Esophagus squamous epithelium (tissue), 5 donors: ENCODE results near the gene C1QTNF2. TPM values are rescaled to one million over a fixed set of nuclear protein-coding genes. Genes with fewer than 3 reads are reported as not detected.
A peak's percentile ranks its signal among the peaks of the same experiment; 100 is the strongest.

Experiments
- DNase-seq: peaks from one replicate; lab custom pipeline; 2025; lab: John Stamatoyannopoulos, UW
- H3K27ac ChIP-seq, 4 donors: fragments of 200-600 bp; sonication (generic); one replicate each; pipeline ENCODE4 v1.5.1; 2016 to 2019; ENCODE audit warnings: mild to moderate bottlenecking in 1 of 4
- H3K27me3 ChIP-seq, 4 donors: fragments of 200-600 bp; sonication (generic); 1 replicate in 3 of 4; 2 replicates in 1 of 4; pipeline versions ENCODE4 v1.5.1 to v1.6.0; 2017 to 2021; ENCODE audit warnings: antibody characterized with exemption in 1 of 4
- H3K36me3 ChIP-seq, 3 donors: fragments of 200-600 bp; sonication (generic); one replicate each; pipeline ENCODE4 v1.5.1; 2016 to 2019
- H3K4me1 ChIP-seq, 3 donors: fragments of 200-600 bp; sonication (generic); one replicate each; pipeline ENCODE4 v1.5.1; 2017 to 2019
- H3K4me3 ChIP-seq, 4 donors: fragments of 200-600 bp; sonication (generic); 1 replicate in 3 of 4; 2 replicates in 1 of 4; pipeline ENCODE4 v1.5.1; 2016 to 2019; ENCODE audit warnings: mild to moderate bottlenecking in 2 of 4, moderate library complexity in 1 of 4
- H3K9me3 ChIP-seq, 3 donors: fragments of 200-600 bp; sonication (generic); one replicate each; pipeline ENCODE4 v1.5.1; 2016 to 2019
- POLR2A ChIP-seq, 4 donors: fragments of 450-650 bp; IDR thresholded peaks; one replicate each; pipeline ENCODE4 v1.6.1; 2017; ENCODE audit warnings: antibody characterized with exemption in 4 of 4, mild to moderate bottlenecking in 4 of 4, moderate library complexity in 3 of 4
- WGBS, 2 donors: methylation state at CpG; one replicate each; pipeline ENCODE4 v1.1.5; 2018; 5-methylcytosine and 5-hydroxymethylcytosine counted together
- intact Hi-C: fragments of 100-400 bp; cut with DNase I; formaldehyde crosslinking; loops from one replicate; pipeline ENCODE4 v1.15.0; 2022
- total RNA-seq, 4 donors: library from RNA; depleted of rRNA; stranded (reverse); fragments of >200 nt; gene quantifications; one replicate each; pipeline ENCODE4 v1.1.0, GENCODE V29; 2016
- TF ChIP-seq, protein P1 (sequence below), 6 experiments: fragments of 450-650 bp in 4 of 6; fragments of 200-600 bp in 2 of 6; sonication (generic) in 2 of 6; IDR thresholded peaks; one replicate each; pipeline ENCODE4 v1.5.1; 2016 to 2019; ENCODE audit warnings: antibody characterized with exemption in 6 of 6, mild to moderate bottlenecking in 4 of 6, moderate library complexity in 4 of 6
- donor health status: DM: yes; HTN: yes; CAD: no.

Gene C1QTNF2
- total RNA-seq, 4 donors from 2014 or later = 0.23 to 0.95 (median 0.62) TPM

DNA sequence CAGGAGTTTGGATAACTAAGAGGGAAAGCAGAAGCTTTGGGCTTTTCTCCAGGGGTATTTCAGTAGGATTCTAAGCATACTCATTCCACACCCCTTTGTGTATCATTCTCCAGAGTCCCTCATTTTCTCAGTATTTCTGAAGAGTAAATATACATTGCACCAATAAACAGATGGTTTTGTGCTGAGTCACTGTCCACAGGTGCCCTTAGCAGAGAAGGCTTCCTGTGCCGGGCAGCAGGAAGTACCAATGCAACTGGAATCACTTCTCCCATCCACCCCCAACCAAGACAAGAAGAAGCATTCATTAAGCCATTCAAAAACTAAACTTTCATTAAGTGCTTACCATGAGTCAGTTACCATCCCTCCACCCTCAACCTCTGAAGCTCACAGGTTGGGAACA is 54.5 kb downstream of the C1QTNF2 start:
- WGBS, 2 donors = 20 to 33% methylated on average over 1 of the region's 1 CpG
- H3K27ac ChIP-seq = no peak overlapping the region

DNA sequence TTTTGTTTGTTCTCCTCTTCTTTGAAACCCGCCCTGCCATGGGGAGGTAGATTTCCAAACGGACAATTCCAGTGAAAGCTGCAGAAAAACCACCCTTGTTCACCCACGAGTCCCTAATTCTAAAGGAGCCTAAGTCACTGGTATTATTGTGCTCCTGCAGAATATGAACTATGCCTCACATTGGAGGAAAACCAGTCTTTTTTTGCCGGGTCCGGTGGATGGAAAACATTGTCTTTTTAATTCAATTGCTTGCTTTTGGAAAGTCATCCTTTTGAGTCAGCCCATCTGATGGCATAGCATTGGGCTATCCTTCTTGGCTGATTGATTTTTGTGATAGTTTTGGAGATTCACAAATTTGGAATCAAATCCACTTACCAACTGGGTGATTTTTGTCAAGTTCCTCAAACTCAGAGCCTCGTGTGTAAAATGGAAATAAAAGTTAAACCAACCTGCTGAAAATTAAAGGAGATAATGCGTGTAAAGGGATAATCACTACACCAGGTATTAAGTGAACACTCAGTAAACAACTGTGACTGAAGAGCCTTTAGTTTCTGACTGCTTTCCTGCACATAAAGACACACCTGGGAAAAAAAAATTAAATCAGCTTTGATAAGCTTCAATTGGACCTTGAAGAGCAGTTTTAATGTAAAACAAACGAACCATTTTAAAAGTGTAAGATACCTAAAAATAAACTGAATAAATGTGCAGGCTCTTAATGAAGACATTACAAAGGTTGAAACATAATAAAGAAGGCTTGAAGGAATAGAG is 57.3 kb downstream of the C1QTNF2 start:
- DNase-seq = no peak
- 16% methylated on average over 8 of the region's 8 CpGs for WGBS, 2 donors
- Histone ChIP-seq H3K4me1 (peaks cover 4 to 29% (median 14%) of the 10 kb centered on the region in 3 donors), H3K27me3 (peaks cover 0 to 46% (median 0%) of the 10 kb centered on the region in 4 donors), H3K9me3 (no peaks in the 10 kb centered on the region), H3K4me3 (peak overlapping the region; percentile 48 to 71 (median 60)), H3K36me3 (no peaks in the 10 kb centered on the region), H3K27ac (no peak overlapping the region)
- no peak for TF ChIP-seq POLR2A (IDR thresholded peaks at IDR 0.05)
- TF ChIP-seq, protein P1, sequence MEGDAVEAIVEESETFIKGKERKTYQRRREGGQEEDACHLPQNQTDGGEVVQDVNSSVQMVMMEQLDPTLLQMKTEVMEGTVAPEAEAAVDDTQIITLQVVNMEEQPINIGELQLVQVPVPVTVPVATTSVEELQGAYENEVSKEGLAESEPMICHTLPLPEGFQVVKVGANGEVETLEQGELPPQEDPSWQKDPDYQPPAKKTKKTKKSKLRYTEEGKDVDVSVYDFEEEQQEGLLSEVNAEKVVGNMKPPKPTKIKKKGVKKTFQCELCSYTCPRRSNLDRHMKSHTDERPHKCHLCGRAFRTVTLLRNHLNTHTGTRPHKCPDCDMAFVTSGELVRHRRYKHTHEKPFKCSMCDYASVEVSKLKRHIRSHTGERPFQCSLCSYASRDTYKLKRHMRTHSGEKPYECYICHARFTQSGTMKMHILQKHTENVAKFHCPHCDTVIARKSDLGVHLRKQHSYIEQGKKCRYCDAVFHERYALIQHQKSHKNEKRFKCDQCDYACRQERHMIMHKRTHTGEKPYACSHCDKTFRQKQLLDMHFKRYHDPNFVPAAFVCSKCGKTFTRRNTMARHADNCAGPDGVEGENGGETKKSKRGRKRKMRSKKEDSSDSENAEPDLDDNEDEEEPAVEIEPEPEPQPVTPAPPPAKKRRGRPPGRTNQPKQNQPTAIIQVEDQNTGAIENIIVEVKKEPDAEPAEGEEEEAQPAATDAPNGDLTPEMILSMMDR (IDR thresholded peaks at IDR 0.05) = no peak
- intact Hi-C loops = no loop called here

More for the DNA sequence above, 54.5 kb downstream of the C1QTNF2 start:
- Histone ChIP-seq H3K9me3 (no peaks in the 10 kb centered on the region), H3K27me3 (peaks cover 0 to 32% (median 0%) of the 10 kb centered on the region in 4 donors), H3K4me1 (peaks cover 4 to 28% (median 14%) of the 10 kb centered on the region in 3 donors), H3K4me3 (no peak overlapping the region), H3K36me3 (no peaks in the 10 kb centered on the region)
- no peak for TF ChIP-seq POLR2A (IDR thresholded peaks at IDR 0.05)
- TF ChIP-seq, protein P1 (IDR thresholded peaks at IDR 0.05) = no peak
- intact Hi-C loops = no loop called here
- DNase-seq = no peak

DNA sequence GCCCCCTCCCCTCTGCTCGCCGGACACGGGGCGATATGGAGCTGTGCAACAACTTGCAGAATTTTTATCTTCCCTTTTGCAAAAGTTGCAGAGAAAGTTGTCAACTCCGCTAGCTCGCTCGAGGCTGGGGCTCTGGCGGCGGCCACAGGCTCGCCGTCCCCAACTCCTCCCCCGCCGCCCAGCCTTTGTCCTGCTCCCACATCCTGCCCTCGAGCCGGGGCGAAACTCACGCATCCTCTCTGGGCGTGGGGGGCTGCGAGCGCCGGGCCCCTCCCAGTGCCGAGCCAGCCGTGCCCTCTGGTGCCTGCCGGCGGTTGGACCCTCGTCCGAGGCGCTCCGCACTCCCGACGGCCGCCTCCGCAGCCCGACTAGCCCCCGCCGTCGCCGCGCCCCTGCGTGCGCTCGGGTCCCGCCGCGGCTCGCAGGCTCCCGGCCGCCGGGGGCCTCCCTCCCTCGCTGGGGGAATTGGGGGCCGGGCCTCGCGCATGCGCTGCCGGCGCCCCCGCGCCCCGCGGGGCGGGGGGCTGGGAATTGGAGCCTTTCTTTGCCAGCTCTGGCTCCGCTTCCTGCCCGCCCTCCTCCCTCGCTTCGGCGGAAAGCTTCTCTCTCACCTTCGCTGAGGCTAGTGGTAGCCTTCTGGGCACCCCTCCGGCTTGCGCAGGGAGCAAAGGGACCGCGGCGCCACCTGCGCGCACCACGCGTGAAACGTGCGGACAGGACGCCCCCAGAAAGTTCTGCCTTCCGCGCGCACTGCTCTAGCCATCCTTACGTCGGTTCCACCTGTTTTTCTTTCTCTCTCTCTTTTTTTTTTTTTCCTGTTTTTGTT is 58.1 kb downstream of the C1QTNF2 start, which contains the start of gene CCNJL:
Gene CCNJL (minus strand): TSS at position 431 of the 826 bp plus-strand sequence. CDS start 641 bp downstream, outside the sequence.
- Histone ChIP-seq H3K36me3 (no peaks in the 10 kb centered on the region), H3K4me3 (peak within 1 kb of the TSS; percentile 48 to 71 (median 60)), H3K4me1 (peaks cover 4 to 29% (median 14%) of the 10 kb centered on the region in 3 donors), H3K27me3 (peaks cover 0 to 50% (median 0%) of the 10 kb centered on the region in 4 donors), H3K27ac (peak within 1 kb of the TSS in 2 of 4 donors; percentile 23 to 61), H3K9me3 (no peaks in the 10 kb centered on the region)
- WGBS, 2 donors = 0 to 1% methylated on average over 21 to 36 of the region's 84 CpGs
- TF ChIP-seq POLR2A (IDR thresholded peaks at IDR 0.05) = no peak
- TF ChIP-seq, protein P1 (IDR thresholded peaks at IDR 0.05) = peak in 1 of 6 experiments; percentile 10
- intact Hi-C loops = no loop called here
- no peak for DNase-seq

DNA sequence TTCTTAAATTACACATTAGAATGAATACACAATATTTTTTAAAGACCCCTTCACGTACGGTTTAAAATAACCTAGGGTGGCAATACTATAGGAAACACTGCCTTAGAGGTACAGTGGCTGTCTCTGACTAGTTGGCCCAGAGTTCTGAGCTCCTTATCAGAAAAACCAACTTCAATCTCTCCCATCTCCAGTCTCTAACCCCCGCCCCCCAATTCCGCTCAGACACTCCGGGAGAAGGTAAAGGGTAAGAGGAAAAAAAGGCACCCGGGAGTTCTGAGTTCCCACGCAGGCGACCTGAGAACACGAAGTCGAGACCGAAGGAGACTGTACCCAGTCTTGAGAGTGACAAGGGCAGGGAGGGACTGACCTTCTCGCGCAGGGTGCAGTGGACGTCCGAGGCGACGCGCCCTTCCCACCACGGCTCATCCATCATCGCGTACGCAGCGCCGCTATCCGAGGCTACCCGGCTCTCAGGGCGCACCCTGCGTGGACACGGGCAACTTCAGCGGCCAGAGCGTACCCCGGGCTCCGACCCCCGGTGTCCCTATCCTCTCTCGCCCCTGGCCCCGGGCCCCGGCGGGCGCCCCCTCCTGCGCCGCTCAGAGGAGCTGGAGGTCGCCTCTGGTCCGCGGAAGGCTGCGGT is 58.8 kb downstream of the C1QTNF2 start:
- Histone ChIP-seq H3K4me3 (peak overlapping the region; percentile 48 to 71 (median 60)), H3K27ac (peak overlapping the region in 2 of 4 donors; percentile 23 to 61), H3K27me3 (peaks cover 0 to 50% (median 0%) of the 10 kb centered on the region in 4 donors), H3K4me1 (peaks cover 4 to 29% (median 14%) of the 10 kb centered on the region in 3 donors), H3K36me3 (no peaks in the 10 kb centered on the region), H3K9me3 (no peaks in the 10 kb centered on the region)
- intact Hi-C loops = no loop called here
- DNase-seq = no peak
- TF ChIP-seq, protein P1 (IDR thresholded peaks at IDR 0.05) = no peak
- TF ChIP-seq POLR2A (IDR thresholded peaks at IDR 0.05) = no peak
- 8 to 16% methylated on average over 10 to 18 of the region's 45 CpGs for WGBS, 2 donors
